Upper lobe of left lung (tissue), 6 donors: Measurements from ENCODE around the gene SGPL1. TPM values are rescaled to one million over a fixed set of nuclear protein-coding genes. Genes with fewer than 3 reads are reported as not detected.

Experiments
- ATAC-seq, 2 donors: fragments of 200-7000 bp; cut with Tn5 transposase; one replicate each; pipeline ENCODE4 v1.9.1; 2022; ENCODE audit warnings: mild to moderate bottlenecking in 2 of 2, moderate library complexity in 2 of 2; ENCODE audit not compliant: low FRiP score in 2 of 2
- DNase-seq, 2 donors: peaks; one replicate each; pipeline ENCODE4 v3.0.0-alpha.2; 2019 to 2020
- H3K27ac ChIP-seq, 4 donors: fragments of 200-600 bp; sonication (generic); one replicate each; pipeline ENCODE4 v1.5.1; 2016 to 2019
- H3K27me3 ChIP-seq, 4 donors: fragments of 200-600 bp; sonication (generic); one replicate each; pipeline ENCODE4 v1.5.1; 2017 to 2019
- H3K36me3 ChIP-seq, 4 donors: fragments of 200-600 bp; sonication (generic); one replicate each; pipeline ENCODE4 v1.5.1; 2016 to 2019
- H3K4me1 ChIP-seq, 4 donors: fragments of 200-600 bp; sonication (generic); one replicate each; pipeline ENCODE4 v1.5.1; 2018 to 2019
- H3K4me3 ChIP-seq, 4 donors: fragments of 200-600 bp; sonication (generic); one replicate each; pipeline ENCODE4 v1.5.1; 2017 to 2019; ENCODE audit warnings: mild to moderate bottlenecking in 2 of 4, moderate library complexity in 1 of 4
- H3K9me3 ChIP-seq, 4 donors: fragments of 200-600 bp; sonication (generic); one replicate each; pipeline ENCODE4 v1.5.1; 2018 to 2019
- CTCF ChIP-seq, 6 experiments: fragments of 450-650 bp in 4 of 6; fragments of 200-600 bp in 2 of 6; sonication (generic) in 2 of 6; IDR thresholded peaks; one replicate each; pipeline ENCODE4 v1.5.1; 2016 to 2019; ENCODE audit warnings: antibody characterized with exemption in 6 of 6
- EP300 ChIP-seq, 4 donors: sonication (generic); formaldehyde crosslinking; IDR thresholded peaks; one replicate each; pipeline ENCODE4 v1.5.1; 2017; ENCODE audit warnings: antibody characterized with exemption in 4 of 4, control low read depth in 2 of 4
- POLR2A ChIP-seq, 4 donors: fragments of 450-650 bp; IDR thresholded peaks; one replicate each; pipeline ENCODE4 v1.5.1; 2016 to 2017; ENCODE audit warnings: antibody characterized with exemption in 4 of 4, mild to moderate bottlenecking in 2 of 4
- POLR2AphosphoS5 ChIP-seq, 2 donors: sonication (generic); formaldehyde crosslinking; IDR thresholded peaks; one replicate each; pipeline ENCODE4 v1.5.1; 2017; ENCODE audit warnings: antibody characterized with exemption in 2 of 2
- WGBS, 2 donors: methylation state at CpG; one replicate each; pipeline ENCODE4 v1.1.5; 2017 to 2018; 5-methylcytosine and 5-hydroxymethylcytosine counted together
- small RNA-seq, 4 donors: library from RNA; depleted of rRNA; stranded (forward); fragments of <200 nt; gene quantifications; one replicate each; pipeline ENCODE3, GENCODE V24; 2016
- total RNA-seq, 6 donors: library from RNA; depleted of rRNA in 4 of 6; stranded (reverse); fragments of >200 nt in 4 of 6; gene quantifications; one replicate each; pipeline versions ENCODE4 v1.1.0 to v1.2.1, GENCODE V29; 2016 to 2021
- donor health status: DM: no; HTN: no; CAD: no; lungs with moderate emphysema.
- donor health status: DM: no; HTN: yes; CAD: no; lungs with severe emphysema.

SGPL1 gene
- total RNA-seq, 6 donors from 2014 or later = 18.4 to 43.8 (median 30.4) TPM

DNA sequence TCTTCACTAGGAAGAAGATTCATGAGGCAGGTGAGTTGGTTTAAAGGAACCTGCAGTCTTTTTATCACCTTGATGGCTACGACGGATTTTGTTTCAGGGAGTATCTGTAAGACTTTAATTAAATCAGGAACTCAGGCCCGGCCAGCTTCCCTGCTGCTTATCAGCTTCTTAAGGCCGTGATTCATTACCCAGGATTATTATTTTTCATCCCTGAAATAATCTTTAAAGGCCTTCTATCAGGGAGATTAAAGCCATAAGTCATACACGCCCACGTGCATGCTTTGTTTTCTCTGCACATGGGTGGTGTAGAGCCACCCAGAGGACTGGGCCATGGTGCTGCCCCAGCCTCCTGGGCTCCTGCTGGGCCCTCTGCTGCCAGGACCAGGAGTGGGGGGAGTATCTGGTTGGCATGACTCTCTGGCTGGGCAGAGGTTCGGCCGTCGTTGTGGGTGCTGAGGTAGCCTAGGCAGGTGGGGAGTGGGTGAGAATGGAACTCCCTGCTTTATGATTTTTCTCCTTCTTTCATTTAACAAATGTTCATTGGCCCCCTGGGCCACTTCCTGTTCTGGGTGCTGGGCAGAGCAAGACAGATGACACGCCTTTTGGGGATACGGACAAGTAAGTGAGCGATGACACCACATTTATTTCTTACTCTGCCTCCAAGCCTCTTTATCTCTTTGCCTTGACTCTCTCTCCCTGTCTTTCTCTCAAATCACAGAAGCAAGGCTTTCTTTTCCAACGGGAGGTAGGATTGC, 111.6 kb downstream of the SGPL1 start:
- TF ChIP-seq EP300 (IDR thresholded peaks at IDR 0.05) = no peak
- no peak for TF ChIP-seq POLR2A (IDR thresholded peaks at IDR 0.05)
- TF ChIP-seq CTCF (IDR thresholded peaks at IDR 0.05) = no peak
- TF ChIP-seq POLR2AphosphoS5 (IDR thresholded peaks at IDR 0.05) = no peak
- no peak for ATAC-seq
- Histone ChIP-seq H3K36me3 (no peaks in the 10 kb centered on the region), H3K4me3 (no peak overlapping the region), H3K27me3 (no peaks in the 10 kb centered on the region), H3K27ac (no peak overlapping the region), H3K9me3 (no peaks in the 10 kb centered on the region), H3K4me1 (peaks cover 0 to 7% (median 1%) of the 10 kb centered on the region in 4 donors)
- no peak for DNase-seq
- 78 to 83% methylated on average over 13 of the region's 13 CpGs for WGBS, 2 donors

DNA sequence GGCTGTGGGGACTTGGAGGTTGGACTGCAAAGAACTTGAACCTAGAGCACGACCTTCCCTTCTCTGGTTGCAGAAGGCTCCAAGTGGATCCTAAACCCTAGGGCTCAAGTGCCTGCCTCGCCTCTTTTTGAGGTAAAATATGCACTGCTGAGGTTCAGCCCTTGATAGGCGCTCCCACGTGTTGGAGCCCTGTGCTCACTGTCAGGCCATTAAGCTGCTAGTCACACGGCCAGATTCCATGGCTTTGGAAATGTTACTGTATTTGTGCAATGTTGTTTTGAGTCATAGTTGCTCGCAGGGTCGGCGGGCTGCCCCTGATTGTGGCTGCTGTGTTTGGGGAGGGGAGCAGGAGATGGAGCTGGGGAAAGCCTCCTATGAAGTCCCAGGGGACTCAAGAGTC, 112.4 kb downstream of the SGPL1 start:
- DNase-seq (no peak), ATAC-seq (no peak)
- H3K36me3 ChIP-seq = no peaks in the 10 kb centered on the region
- H3K27ac ChIP-seq = no peak overlapping the region
- H3K4me1 ChIP-seq = peaks cover 0 to 7% (median 1%) of the 10 kb centered on the region in 4 donors
- TF ChIP-seq CTCF (IDR thresholded peaks at IDR 0.05) (no peak), POLR2AphosphoS5 (IDR thresholded peaks at IDR 0.05) (no peak), EP300 (IDR thresholded peaks at IDR 0.05) (no peak), POLR2A (IDR thresholded peaks at IDR 0.05) (no peak)
- no peaks in the 10 kb centered on the region for H3K9me3 ChIP-seq
- no peak overlapping the region for H3K4me3 ChIP-seq
- 53 to 63% methylated on average over 2 to 8 of the region's 8 CpGs for WGBS, 2 donors
- no peaks in the 10 kb centered on the region for H3K27me3 ChIP-seq

- Histone ChIP-seq H3K27ac (no peak overlapping the region), H3K4me1 (peaks cover 0 to 4% (median under 1%) of the 10 kb centered on the region in 4 donors), H3K4me3 (no peak overlapping the region), H3K9me3 (no peaks in the 10 kb centered on the region), H3K27me3 (no peaks in the 10 kb centered on the region), H3K36me3 (no peaks in the 10 kb centered on the region)
- ATAC-seq (no peak), DNase-seq (no peak)
- 76 to 84% methylated on average over 17 of the region's 17 CpGs for WGBS, 2 donors
- TF ChIP-seq EP300 (IDR thresholded peaks at IDR 0.05) (no peak), CTCF (IDR thresholded peaks at IDR 0.05) (no peak), POLR2AphosphoS5 (IDR thresholded peaks at IDR 0.05) (no peak), POLR2A (IDR thresholded peaks at IDR 0.05) (no peak)
These were observed 114.7 kb downstream of the SGPL1 start for GRCh38 chr10:70930263-70931000.

Small RNAs within 50 kb of the gene (small RNA-seq; reads per million reads assigned to genes)
- gene RPS26P40 = 0 reads per million in 4 donors

Other genes with a start within 250 kb of the SGPL1 start
- gene PRF1, start 213.2 kb upstream of the SGPL1 start, total RNA-seq = 10 to 100 TPM in 5 of 6 donors, 1 to 10 TPM in 1; 6.3 to 26.9 (median 15.9) TPM
- gene ADAMTS14, start 143.4 kb upstream of the SGPL1 start, total RNA-seq = 1 to 10 TPM in 2 of 6 donors, under 1 TPM in 4; 0.15 to 3.1 (median 0.45) TPM
- not detected for gene TBATA, start 30.6 kb upstream of the SGPL1 start, total RNA-seq
- gene PCBD1, start 72.6 kb downstream of the SGPL1 start, total RNA-seq = 10 to 100 TPM; 40.9 to 99.1 (median 71.9) TPM